KMS-11 (cell line): ENCODE data around the gene FHOD1.

Experiments used
- H2AFZ ChIP-seq: fragments of 200-600 bp; sonication (generic); 2 replicates; pipeline ENCODE4 v1.6.1; 2016; ENCODE audit warnings: antibody characterized with exemption, mixed run types, low read depth
- H3K27ac ChIP-seq: fragments of 200-600 bp; sonication (generic); 2 replicates; pipeline ENCODE4 v1.6.1; 2016; ENCODE audit warnings: mild to moderate bottlenecking, mixed run types
- H3K27me3 ChIP-seq: fragments of 200-600 bp; sonication (generic); 2 replicates; pipeline ENCODE4 v1.6.1; 2017; ENCODE audit warnings: mild to moderate bottlenecking, low read depth, mixed run types, moderate library complexity; ENCODE audit not compliant: insufficient read depth
- H3K36me3 ChIP-seq: fragments of 200-600 bp; sonication (generic); 2 replicates; pipeline ENCODE4 v1.6.1; 2017; ENCODE audit warnings: mild to moderate bottlenecking, mixed run types; ENCODE audit not compliant: insufficient read depth
- H3K4me1 ChIP-seq: fragments of 200-600 bp; sonication (generic); 2 replicates; pipeline ENCODE4 v1.6.1; 2016; ENCODE audit warnings: mild to moderate bottlenecking, low read depth, mixed run types; ENCODE audit not compliant: poor library complexity, severe bottlenecking
- H3K4me2 ChIP-seq: fragments of 200-600 bp; sonication (generic); 2 replicates; pipeline ENCODE4 v1.7.0; 2016; ENCODE audit warnings: mild to moderate bottlenecking, mixed run types
- H3K4me3 ChIP-seq: fragments of 200-600 bp; sonication (generic); IDR thresholded peaks from 2 replicates; pipeline ENCODE4 v1.6.1; 2017; ENCODE audit warnings: low read depth, low read length, mixed read lengths; ENCODE audit not compliant: insufficient read depth
- H3K79me2 ChIP-seq: fragments of 200-600 bp; sonication (generic); 2 replicates; pipeline ENCODE4 v1.6.1; 2016; ENCODE audit warnings: low read depth, mixed run types; ENCODE audit not compliant: insufficient read depth
- H3K9ac ChIP-seq: fragments of 200-600 bp; sonication (generic); 2 replicates; pipeline ENCODE4 v1.6.1; 2016; ENCODE audit warnings: mild to moderate bottlenecking, mixed run types
- H4K20me1 ChIP-seq: fragments of 200-600 bp; sonication (generic); 2 replicates; pipeline ENCODE4 v1.6.1; 2016; ENCODE audit warnings: mild to moderate bottlenecking, mixed run types; ENCODE audit not compliant: insufficient read depth
- CTCF ChIP-seq: fragments of 200-600 bp; sonication (generic); conservative IDR thresholded peaks from 2 replicates; pipeline ENCODE4 v1.6.1; 2017; ENCODE audit warnings: low read depth, mild to moderate bottlenecking, antibody characterized with exemption, low read length, moderate library complexity, mixed read lengths

FHOD1 gene

GRCh38 chr16:67238278-67238575 lies 9.1 kb downstream of the FHOD1 start:
- peaks cover 18% of the 10 kb centered on the region for H3K4me1 ChIP-seq
- no peaks in the 10 kb centered on the region for H3K27me3 ChIP-seq
- no peak overlapping the region for H3K4me2 ChIP-seq
- H3K27ac ChIP-seq: no peak overlapping the region
- no peak overlapping the region for H3K4me3 ChIP-seq
- peaks cover 5% of the 10 kb centered on the region; the same call in 1 of the 2 replicates for H3K79me2 ChIP-seq
- H3K9ac ChIP-seq: no peak overlapping the region
- H3K36me3 ChIP-seq: no peaks in the 10 kb centered on the region
- TF ChIP-seq CTCF: no peak
- no peak overlapping the region for H2AFZ ChIP-seq
- no peaks in the 10 kb centered on the region for H4K20me1 ChIP-seq

- H3K27me3 ChIP-seq: no peaks in the 10 kb centered on the region
- no peaks in the 10 kb centered on the region for H3K36me3 ChIP-seq
- peaks cover 5% of the 10 kb centered on the region; the same call in 1 of the 2 replicates for H3K79me2 ChIP-seq
- no peak overlapping the region for H2AFZ ChIP-seq
- no peak for TF ChIP-seq CTCF
- no peak overlapping the region for H3K9ac ChIP-seq
- H3K27ac ChIP-seq: no peak overlapping the region
- no peak overlapping the region for H3K4me3 ChIP-seq
- H3K4me1 ChIP-seq: peaks cover 18% of the 10 kb centered on the region
- H4K20me1 ChIP-seq: no peaks in the 10 kb centered on the region
- H3K4me2 ChIP-seq: no peak overlapping the region
Measured at GRCh38 chr16:67237396-67238277, 9.6 kb downstream of the FHOD1 start.

GRCh38 chr16:67236563-67237395 lies 10.5 kb downstream of the FHOD1 start:
- Histone ChIP-seq H3K79me2 (peaks cover 5% of the 10 kb centered on the region; the same call in 1 of the 2 replicates), H3K4me1 (peaks cover 15% of the 10 kb centered on the region), H3K36me3 (no peaks in the 10 kb centered on the region), H3K4me2 (peak overlapping the region; percentile 88; the same call in 1 of the 2 replicates), H3K4me3 (no peak overlapping the region), H3K9ac (peak overlapping the region; percentile 77), H4K20me1 (no peaks in the 10 kb centered on the region), H3K27ac (peak overlapping the region; percentile 83), H3K27me3 (no peaks in the 10 kb centered on the region), H2AFZ (peak overlapping the region; percentile 23; the same call in 1 of the 2 replicates)
- no peak for TF ChIP-seq CTCF

- Histone ChIP-seq H3K79me2 (peaks cover 5% of the 10 kb centered on the region; the same call in 1 of the 2 replicates), H3K4me3 (no peak overlapping the region), H3K27ac (peak overlapping the region; percentile 83), H2AFZ (peak overlapping the region; percentile 23; the same call in 1 of the 2 replicates), H3K4me1 (peaks cover 7% of the 10 kb centered on the region), H3K36me3 (no peaks in the 10 kb centered on the region), H3K9ac (peak overlapping the region; percentile 77), H3K4me2 (peak overlapping the region; percentile 88), H4K20me1 (no peaks in the 10 kb centered on the region), H3K27me3 (no peaks in the 10 kb centered on the region)
- no peak for TF ChIP-seq CTCF
Measured at GRCh38 chr16:67235816-67236562, 11.3 kb downstream of the FHOD1 start.
